Endothelial cell (in vitro differentiated cells): ENCODE data around the gene ZNF664. TPM values are rescaled to one million over a fixed set of nuclear protein-coding genes. Genes with fewer than 3 reads are reported as not detected.

Experiments used
- DNase-seq: peaks from one replicate; pipeline ENCODE4 v3.0.0; 2021; ENCODE audit warnings: low spot score
- H3K27ac Mint-ChIP-seq: one replicate; pipeline ENCODE4 v1.8.0; 2021; ENCODE audit warnings: mixed read lengths, inconsistent platforms; ENCODE audit not compliant: unreplicated experiment
- H3K27me3 Mint-ChIP-seq: one replicate; pipeline ENCODE4 v1.8.0; 2021; ENCODE audit warnings: mild to moderate bottlenecking, moderate library complexity, mixed read lengths, inconsistent platforms; ENCODE audit not compliant: unreplicated experiment
- H3K36me3 Mint-ChIP-seq: one replicate; pipeline ENCODE4 v1.8.0; 2021; ENCODE audit warnings: mild to moderate bottlenecking, low read depth, mixed read lengths, inconsistent platforms; ENCODE audit not compliant: unreplicated experiment
- H3K4me1 Mint-ChIP-seq: one replicate; pipeline ENCODE4 v1.8.0; 2021; ENCODE audit warnings: mild to moderate bottlenecking, mixed read lengths, inconsistent platforms; ENCODE audit not compliant: unreplicated experiment
- H3K4me3 Mint-ChIP-seq: one replicate; pipeline ENCODE4 v1.8.0; 2021; ENCODE audit warnings: mild to moderate bottlenecking, mixed read lengths, inconsistent platforms; ENCODE audit not compliant: unreplicated experiment
- H3K9me3 Mint-ChIP-seq: one replicate; pipeline ENCODE4 v1.8.0; 2021; ENCODE audit warnings: mixed read lengths, inconsistent platforms; ENCODE audit not compliant: unreplicated experiment
- total RNA-seq: library from RNA; stranded (reverse); fragmentation: NEBNext Ultra II Directional; extraction: Animal tissue kit (Norgen Biotek cat#: 25700); gene quantifications from one replicate; pipeline ENCODE4 v1.2.1, GENCODE V29; 2021; ENCODE audit not compliant: unreplicated experiment
- TF ChIP-seq, protein P1 (sequence below): fragments of 200-600 bp; sonication (generic); IDR thresholded peaks from one replicate; pipeline ENCODE4 v1.5.0; 2021; ENCODE audit warnings: antibody characterized with exemption; ENCODE audit not compliant: unreplicated experiment

The ZNF664 gene
- total RNA-seq, 1 donor from 2014 or later = 119 TPM

DNA sequence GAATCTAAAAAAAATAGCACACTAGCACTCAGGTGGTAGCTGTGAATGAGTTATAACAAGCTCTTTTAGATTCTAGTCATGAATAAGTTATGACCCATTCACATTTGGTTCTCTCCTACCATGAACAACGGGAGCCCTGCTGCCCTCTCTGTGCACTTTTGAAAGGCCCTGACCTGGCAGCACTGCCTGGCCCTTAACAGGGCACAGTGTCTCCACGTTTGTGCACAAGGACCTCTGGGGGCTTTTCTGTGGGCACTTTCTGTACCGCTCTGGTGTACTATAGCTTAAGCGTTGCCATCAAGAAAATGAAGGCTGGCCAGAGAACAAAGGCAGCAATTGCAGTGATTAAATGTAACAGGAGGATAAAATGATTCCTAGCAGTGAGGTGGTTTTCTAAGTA is 21.5 kb upstream of the ZNF664 start:
- H3K27ac Mint-ChIP-seq = no peak overlapping the region
- peaks cover 2% of the 10 kb centered on the region for H3K4me1 Mint-ChIP-seq
- no peak for DNase-seq
- H3K4me3 Mint-ChIP-seq = no peak overlapping the region
- no peaks in the 10 kb centered on the region for H3K9me3 Mint-ChIP-seq
- H3K27me3 Mint-ChIP-seq = no peaks in the 10 kb centered on the region
- H3K36me3 Mint-ChIP-seq = peaks cover 12% of the 10 kb centered on the region
- TF ChIP-seq, protein P1, sequence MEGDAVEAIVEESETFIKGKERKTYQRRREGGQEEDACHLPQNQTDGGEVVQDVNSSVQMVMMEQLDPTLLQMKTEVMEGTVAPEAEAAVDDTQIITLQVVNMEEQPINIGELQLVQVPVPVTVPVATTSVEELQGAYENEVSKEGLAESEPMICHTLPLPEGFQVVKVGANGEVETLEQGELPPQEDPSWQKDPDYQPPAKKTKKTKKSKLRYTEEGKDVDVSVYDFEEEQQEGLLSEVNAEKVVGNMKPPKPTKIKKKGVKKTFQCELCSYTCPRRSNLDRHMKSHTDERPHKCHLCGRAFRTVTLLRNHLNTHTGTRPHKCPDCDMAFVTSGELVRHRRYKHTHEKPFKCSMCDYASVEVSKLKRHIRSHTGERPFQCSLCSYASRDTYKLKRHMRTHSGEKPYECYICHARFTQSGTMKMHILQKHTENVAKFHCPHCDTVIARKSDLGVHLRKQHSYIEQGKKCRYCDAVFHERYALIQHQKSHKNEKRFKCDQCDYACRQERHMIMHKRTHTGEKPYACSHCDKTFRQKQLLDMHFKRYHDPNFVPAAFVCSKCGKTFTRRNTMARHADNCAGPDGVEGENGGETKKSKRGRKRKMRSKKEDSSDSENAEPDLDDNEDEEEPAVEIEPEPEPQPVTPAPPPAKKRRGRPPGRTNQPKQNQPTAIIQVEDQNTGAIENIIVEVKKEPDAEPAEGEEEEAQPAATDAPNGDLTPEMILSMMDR = no peak

- Mint-ChIP-seq H3K36me3 (peaks cover 12% of the 10 kb centered on the region), H3K27me3 (no peaks in the 10 kb centered on the region), H3K27ac (no peak overlapping the region), H3K4me3 (no peak overlapping the region), H3K4me1 (peaks cover 2% of the 10 kb centered on the region), H3K9me3 (no peaks in the 10 kb centered on the region)
- TF ChIP-seq, protein P1 = no peak
- DNase-seq = no peak
Observed at GRCh38 chr12:123952037-123952436, 21.0 kb upstream of the ZNF664 start.

DNA sequence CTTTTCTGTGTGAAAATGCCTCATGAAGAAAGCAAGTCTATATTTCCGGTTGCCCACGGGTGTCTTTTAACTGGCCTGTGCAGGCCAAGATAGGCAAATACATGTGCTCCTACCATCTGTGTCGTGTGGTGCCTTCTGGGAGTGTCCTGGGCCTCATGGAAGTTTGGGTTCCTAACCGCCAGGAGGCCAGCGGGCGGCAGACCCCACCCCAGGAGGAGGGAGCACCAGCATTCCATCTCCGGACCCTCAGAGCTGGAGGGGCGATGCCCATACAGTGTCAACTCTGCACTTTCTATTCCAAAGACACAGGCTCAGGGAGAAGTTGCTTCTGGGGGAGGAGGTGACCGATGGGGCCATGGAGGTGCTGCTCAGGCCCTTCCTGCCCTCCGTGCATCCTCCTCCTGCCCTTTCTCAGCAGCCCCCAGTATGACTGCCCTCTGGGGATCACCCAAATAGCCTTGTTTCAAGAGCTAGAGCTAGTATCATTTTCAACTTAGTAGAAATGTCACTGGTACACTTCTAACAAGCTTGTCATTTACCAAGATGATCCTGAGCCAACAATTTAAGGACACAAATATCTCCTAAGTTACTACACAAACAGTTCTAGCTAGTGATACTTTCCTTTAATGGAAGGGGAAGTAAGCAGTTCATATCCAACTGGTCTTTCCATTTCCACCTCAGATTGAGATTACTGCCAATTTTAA is 18.2 kb upstream of the ZNF664 start:
- TF ChIP-seq, protein P1 = no peak
- H3K36me3 Mint-ChIP-seq = peaks cover 2% of the 10 kb centered on the region
- no peak overlapping the region for H3K4me3 Mint-ChIP-seq
- H3K27ac Mint-ChIP-seq = no peak overlapping the region
- H3K4me1 Mint-ChIP-seq = peaks cover 2% of the 10 kb centered on the region
- DNase-seq = no peak
- H3K9me3 Mint-ChIP-seq = no peaks in the 10 kb centered on the region
- H3K27me3 Mint-ChIP-seq = no peaks in the 10 kb centered on the region

DNA sequence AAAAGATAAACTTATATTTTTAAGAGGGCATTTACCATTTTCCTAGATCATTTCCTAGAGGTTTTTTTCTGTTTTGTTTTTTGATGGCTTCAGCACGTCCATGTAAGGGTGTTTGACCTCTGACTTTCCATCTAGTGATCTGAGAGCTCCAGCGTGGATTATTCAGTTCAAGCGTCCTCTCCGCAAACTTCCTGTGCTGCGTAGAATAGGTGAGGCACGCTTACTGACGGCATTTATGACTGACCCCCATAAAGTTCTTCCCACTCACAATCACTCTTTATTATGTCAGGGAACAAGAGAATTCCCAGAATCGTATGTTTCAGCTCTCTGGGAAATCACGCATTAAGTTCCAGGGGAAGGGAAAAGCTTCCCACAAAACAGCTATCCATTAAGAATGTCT is 16.8 kb upstream of the ZNF664 start:
- Mint-ChIP-seq H3K36me3 (no peaks in the 10 kb centered on the region), H3K27ac (no peak overlapping the region), H3K4me3 (no peak overlapping the region), H3K9me3 (no peaks in the 10 kb centered on the region), H3K27me3 (no peaks in the 10 kb centered on the region), H3K4me1 (peaks cover 2% of the 10 kb centered on the region)
- TF ChIP-seq, protein P1 = no peak
- DNase-seq = no peak

DNA sequence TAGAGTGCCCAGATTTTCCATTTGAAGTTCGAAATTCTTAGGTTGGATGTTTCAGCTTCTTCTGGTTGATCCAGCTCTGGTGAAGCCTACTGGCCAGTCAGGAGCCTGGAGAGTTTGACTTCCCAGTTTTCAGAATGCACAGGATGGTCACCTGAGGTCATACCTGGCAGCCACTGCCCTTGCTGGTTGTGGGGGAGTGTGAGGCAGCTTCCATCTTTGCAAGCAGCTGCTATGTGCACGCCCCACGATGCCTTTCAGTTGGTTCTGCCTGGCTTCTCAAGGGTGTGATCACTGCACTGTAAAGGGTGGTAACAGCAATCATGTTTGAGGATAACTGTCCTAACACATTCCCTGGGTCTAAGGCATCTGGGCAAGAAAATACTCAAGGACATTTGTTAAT is 15.8 kb upstream of the ZNF664 start:
- TF ChIP-seq, protein P1 = no peak
- DNase-seq = no peak
- Mint-ChIP-seq H3K27me3 (no peaks in the 10 kb centered on the region), H3K4me3 (no peak overlapping the region), H3K27ac (no peak overlapping the region), H3K4me1 (peaks cover 2% of the 10 kb centered on the region), H3K9me3 (no peaks in the 10 kb centered on the region), H3K36me3 (no peaks in the 10 kb centered on the region)
